Stimulated activated CD8-positive, alpha-beta memory T cell treated with anti-CD3 and anti-CD28 coated beads, Interleukin-7, amount 100 ng/mL, for 48 hours (primary cell): ENCODE data around the gene IFNG.

Experiments used
- DNase-seq, 2 donors: peaks; one replicate each; pipeline ENCODE4 v3.0.0-alpha.2; 2020; ENCODE audit warnings: low read depth in 1 of 2; ENCODE audit errors: extremely low read depth in 1 of 2

The IFNG gene

GRCh38 chr12:68118096-68118755 is 41.3 kb downstream of the IFNG start:
- DNase-seq: no peak

GRCh38 chr12:68117661-68118060 is 41.9 kb downstream of the IFNG start:
- no peak for DNase-seq

- no peak for DNase-seq
Observed at GRCh38 chr12:68115281-68115680, 44.3 kb downstream of the IFNG start.

GRCh38 chr12:68114606-68115005 is 44.9 kb downstream of the IFNG start:
- DNase-seq: no peak

GRCh38 chr12:68113644-68114043 is 45.9 kb downstream of the IFNG start:
- peak in 1 of 2 donors; percentile 37 for DNase-seq

- no peak for DNase-seq
Observed at GRCh38 chr12:68111995-68112394, 47.5 kb downstream of the IFNG start.

- DNase-seq: no peak
Observed at GRCh38 chr12:68109444-68110217, 49.9 kb downstream of the IFNG start.

- DNase-seq: no peak
Observed at GRCh38 chr12:68109001-68109400, 50.5 kb downstream of the IFNG start.

GRCh38 chr12:68106660-68107059 is 52.9 kb downstream of the IFNG start:
- DNase-seq: no peak

GRCh38 chr12:68106160-68106559 is 53.4 kb downstream of the IFNG start:
- no peak for DNase-seq
